HepG2 (cell line): ENCODE data around the gene TTC31. TPM values are rescaled to one million over a fixed set of nuclear protein-coding genes. Genes with fewer than 3 reads are reported as not detected.
A peak's percentile ranks its signal among the peaks of the same experiment; 100 is the strongest.

Experiments used
- BORCS8-MEF2B ChIP-seq: sonication (generic); formaldehyde crosslinking; IDR thresholded peaks from 2 replicates; pipeline ENCODE4 v1.8.0; 2022; ENCODE audit warnings: mild to moderate bottlenecking, missing genetic modification reagents
- GATAD1 ChIP-seq: IDR thresholded peaks from 2 replicates; pipeline ENCODE4 v1.6.1; 2016; ENCODE audit warnings: missing genetic modification reagents, missing compliant biosample characterization
- GLI4 ChIP-seq: sonication (generic); formaldehyde crosslinking; IDR thresholded peaks from 2 replicates; pipeline ENCODE4 v1.5.1; 2020; ENCODE audit warnings: missing genetic modification reagents, mild to moderate bottlenecking, moderate library complexity, borderline replicate concordance
- HBP1 ChIP-seq: IDR thresholded peaks from 2 replicates; pipeline ENCODE4 v1.6.1; 2016; ENCODE audit warnings: low read depth, control low read depth
- JDP2 ChIP-seq: sonication (generic); formaldehyde crosslinking; IDR thresholded peaks from 2 replicates; pipeline ENCODE4 v1.8.1; 2022; ENCODE audit warnings: missing genetic modification reagents, borderline replicate concordance
- MAZ ChIP-seq, 2 experiments: sonication (generic) in 1 of 2; formaldehyde crosslinking in 1 of 2; IDR thresholded peaks; 2 replicates each; pipeline versions ENCODE4 v1.5.0 to v1.6.1; 2012 to 2020; ENCODE audit warnings: low read depth in 2 of 2, mild to moderate bottlenecking in 2 of 2, borderline replicate concordance in 1 of 2, improper control_type of control experiment in 1 of 2, low read length in 1 of 2, missing genetic modification reagents in 1 of 2, moderate library complexity in 1 of 2
- MED13 ChIP-seq: sonication (generic); formaldehyde crosslinking; IDR thresholded peaks from 2 replicates; pipeline ENCODE4 v1.5.0; 2020; ENCODE audit warnings: missing genetic modification reagents
- MZF1 ChIP-seq: sonication (generic); formaldehyde crosslinking; IDR thresholded peaks from 2 replicates; pipeline ENCODE4 v1.8.1; 2023; ENCODE audit warnings: mild to moderate bottlenecking, missing genetic modification reagents, borderline replicate concordance
- NCOR1 ChIP-seq: fragments of 200-600 bp; sonication (generic); IDR thresholded peaks from 2 replicates; pipeline ENCODE4 v1.7.0; 2017; ENCODE audit warnings: antibody characterized with exemption, low read length, borderline replicate concordance
- NFKB2 ChIP-seq: sonication (generic); formaldehyde crosslinking; IDR thresholded peaks from 2 replicates; pipeline ENCODE4 v1.4.0; 2020; ENCODE audit warnings: missing genetic modification reagents, borderline replicate concordance
- NR2F1 ChIP-seq, 2 experiments: fragments of 450-650 bp in 1 of 2; formaldehyde crosslinking in 1 of 2; IDR thresholded peaks; 2 replicates each; pipeline versions ENCODE4 v1.5.0 to v1.6.1; 2016 to 2020; ENCODE audit warnings: mild to moderate bottlenecking in 1 of 2, missing compliant biosample characterization in 1 of 2, missing genetic modification reagents in 1 of 2, moderate library complexity in 1 of 2
- SMARCC2 ChIP-seq: fragments of 450-650 bp; IDR thresholded peaks from 2 replicates; pipeline ENCODE4 v1.6.1; 2017; ENCODE audit warnings: antibody characterized with exemption, mild to moderate bottlenecking
- THAP7 ChIP-seq: sonication (generic); formaldehyde crosslinking; IDR thresholded peaks from 2 replicates; pipeline ENCODE4 v1.8.1; 2023; ENCODE audit warnings: mild to moderate bottlenecking, missing genetic modification reagents
- TSC22D2 ChIP-seq: sonication (generic); formaldehyde crosslinking; IDR thresholded peaks from 2 replicates; pipeline ENCODE4 v1.5.1; 2020; ENCODE audit warnings: missing genetic modification reagents, mild to moderate bottlenecking, borderline replicate concordance
- YEATS4 ChIP-seq: sonication (generic); formaldehyde crosslinking; IDR thresholded peaks from 2 replicates; pipeline ENCODE4 v1.4.0; 2020; ENCODE audit warnings: missing genetic modification reagents, borderline replicate concordance
- ZBTB10 ChIP-seq: sonication (generic); formaldehyde crosslinking; IDR thresholded peaks from 2 replicates; pipeline ENCODE4 v1.4.0; 2020; ENCODE audit warnings: missing genetic modification reagents, borderline replicate concordance
- ZFP36 ChIP-seq: fragments of 150-350 bp; IDR thresholded peaks from 2 replicates; pipeline ENCODE4 v1.6.1; 2018; ENCODE audit warnings: borderline replicate concordance, low read length, low read depth; ENCODE audit not compliant: partially characterized antibody
- ZNF121 ChIP-seq: sonication (generic); formaldehyde crosslinking; IDR thresholded peaks from 2 replicates; pipeline ENCODE4 v1.5.0; 2020; ENCODE audit warnings: mild to moderate bottlenecking, missing genetic modification reagents
- ZNF503 ChIP-seq: sonication (generic); formaldehyde crosslinking; IDR thresholded peaks from 2 replicates; pipeline ENCODE4 v1.4.0; 2020; ENCODE audit warnings: missing genetic modification reagents
- ZNF740 ChIP-seq: sonication (generic); formaldehyde crosslinking; IDR thresholded peaks from 2 replicates; pipeline ENCODE4 v1.4.0; 2020; ENCODE audit warnings: missing genetic modification reagents
- polyA plus RNA-seq, 8 experiments: library from polyadenylated mRNA; depleted of rRNA in 3 of 8; stranded (reverse) in 7 of 8; unstranded in 1 of 8; fragments of >200 nt; fragmentation: Illumina TruSeq in 4 of 8; extraction: Trizol in 4 of 8; gene quantifications; 2 replicates each; pipeline versions ENCODE4 v1.2.1 to v1.2.3, GENCODE V29; 2011 to 2016; ENCODE audit warnings: low read depth in 4 of 8, missing spikeins in 1 of 8, mixed read lengths in 1 of 8; ENCODE audit not compliant: insufficient read depth in 1 of 8
- total RNA-seq, 5 experiments: library from RNA; depleted of rRNA; stranded (reverse); fragments of >200 nt; fragmentation: Illumina TruSeq; extraction: Trizol; gene quantifications; 2 replicates each; pipeline ENCODE4 v1.2.3, GENCODE V29; 2016; ENCODE audit warnings: low read depth in 1 of 5

TTC31 gene
- total and polyA plus RNA-seq, 2 of the 13 experiments (the other 11 are each of a cell fraction or from before 2014, with no cell fraction given), result 28.3 to 39.5 TPM

- TF ChIP-seq THAP7 (CRISPR knock-in tag) (peak; percentile 49; the same call in 1 of the 2 replicates), ZBTB10 (CRISPR knock-in tag) (no peak), GLI4 (CRISPR knock-in tag) (0 out of 2 replicates have a peak, but pooled peaks have one; percentile 71), ZNF503 (CRISPR knock-in tag) (no peak), MZF1 (CRISPR knock-in tag) (no peak), MAZ (IDR thresholded peaks at IDR 0.05; ENCODE audit: borderline replicate concordance, low read depth, low read length) (peak; percentile 66; the same call in 1 of the 2 replicates), MAZ (CRISPR knock-in tag; IDR thresholded peaks at IDR 0.05; ENCODE audit: low read depth) (peak; percentile 45; the same call in 1 of the 2 replicates), NR2F1 (CRISPR knock-in tag; IDR thresholded peaks at IDR 0.05) (no peak), NFKB2 (CRISPR knock-in tag) (no peak), SMARCC2 (no peak), JDP2 (no peak), ZNF121 (CRISPR knock-in tag) (no peak), TSC22D2 (CRISPR knock-in tag) (0 out of 2 replicates have a peak, but pooled peaks have one; percentile 82), YEATS4 (CRISPR knock-in tag) (peak; percentile 87), MED13 (CRISPR knock-in tag) (no peak), ZNF740 (CRISPR knock-in tag) (no peak), NCOR1 (peak; percentile 64; the same call in 1 of the 2 replicates), ZFP36 (no peak), BORCS8-MEF2B (no peak), HBP1 (CRISPR knock-in tag) (peak; percentile 22; the same call in 1 of the 2 replicates), GATAD1 (CRISPR knock-in tag) (peak; percentile 86)
These were observed 43.1 kb downstream of the TTC31 start, which contains the start of gene DQX1 (continued) for GRCh38 chr2:74525717-74526648.
